ENCODE results near the gene ANKIB1. TPM values are rescaled to one million over a fixed set of nuclear protein-coding genes. Genes with fewer than 3 reads are reported as not detected.
"Not testable (repeated sequence)": the region's sequence is repeated elsewhere in the genome, so short reads cannot be mapped to it uniquely, and the experiment has no call there.

Gene ANKIB1
- total and polyA plus RNA-seq, 7 donors: 4.9 to 31.9 (median 23.3) TPM

DNA sequence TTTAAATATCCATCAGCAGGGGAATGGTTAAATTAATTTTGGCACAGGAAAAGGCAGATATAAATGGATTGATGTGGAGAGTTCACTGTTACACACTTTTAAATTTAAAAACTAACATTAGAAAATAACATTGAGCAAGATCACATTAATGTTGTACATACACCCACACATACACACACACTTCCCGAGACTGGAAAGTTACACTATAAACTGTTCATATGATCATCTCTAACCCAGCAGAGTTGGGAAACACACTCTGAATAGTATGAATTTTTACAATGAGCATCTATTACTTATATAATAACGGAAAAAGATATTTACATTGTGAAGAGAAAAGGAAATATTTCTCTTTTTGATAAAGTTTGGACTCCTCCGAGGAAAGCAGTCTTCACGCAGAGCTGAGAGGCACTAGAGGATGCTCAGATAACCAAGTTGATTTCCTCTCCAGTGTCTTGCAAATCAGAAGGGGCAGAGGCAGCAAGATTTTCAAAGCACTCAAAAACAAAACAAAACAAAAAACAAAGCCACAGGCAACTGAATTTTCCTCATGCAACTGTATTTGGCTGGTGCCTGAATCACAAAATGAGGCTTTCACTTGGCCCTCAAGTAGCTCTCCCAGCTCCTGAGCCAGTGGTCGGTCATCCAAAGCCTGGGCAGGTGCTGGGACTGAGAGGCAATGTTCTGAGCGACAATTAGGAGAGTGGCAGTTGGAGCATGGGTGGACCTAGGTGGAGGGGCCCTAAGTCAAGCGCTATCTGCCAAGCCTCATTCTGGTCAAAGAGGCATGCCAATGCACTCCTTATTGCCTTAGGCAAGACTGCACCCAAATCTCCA lies 191.1 kb downstream of the ANKIB1 start:
- H3K36me3 ChIP-seq (ENCODE audit: insufficient read depth in 1 of 2, low read depth in 1 of 2): no peaks in the 10 kb centered on the region
- DNase-seq: no peak
- no peak for ATAC-seq
- H3K4me3 ChIP-seq: no peak overlapping the region
- H3K4me1 ChIP-seq: no peaks in the 10 kb centered on the region
- WGBS, 3 donors: 68 to 71% (median 68%) methylated on average over 7 of the region's 7 CpGs
- TF ChIP-seq, protein P1, sequence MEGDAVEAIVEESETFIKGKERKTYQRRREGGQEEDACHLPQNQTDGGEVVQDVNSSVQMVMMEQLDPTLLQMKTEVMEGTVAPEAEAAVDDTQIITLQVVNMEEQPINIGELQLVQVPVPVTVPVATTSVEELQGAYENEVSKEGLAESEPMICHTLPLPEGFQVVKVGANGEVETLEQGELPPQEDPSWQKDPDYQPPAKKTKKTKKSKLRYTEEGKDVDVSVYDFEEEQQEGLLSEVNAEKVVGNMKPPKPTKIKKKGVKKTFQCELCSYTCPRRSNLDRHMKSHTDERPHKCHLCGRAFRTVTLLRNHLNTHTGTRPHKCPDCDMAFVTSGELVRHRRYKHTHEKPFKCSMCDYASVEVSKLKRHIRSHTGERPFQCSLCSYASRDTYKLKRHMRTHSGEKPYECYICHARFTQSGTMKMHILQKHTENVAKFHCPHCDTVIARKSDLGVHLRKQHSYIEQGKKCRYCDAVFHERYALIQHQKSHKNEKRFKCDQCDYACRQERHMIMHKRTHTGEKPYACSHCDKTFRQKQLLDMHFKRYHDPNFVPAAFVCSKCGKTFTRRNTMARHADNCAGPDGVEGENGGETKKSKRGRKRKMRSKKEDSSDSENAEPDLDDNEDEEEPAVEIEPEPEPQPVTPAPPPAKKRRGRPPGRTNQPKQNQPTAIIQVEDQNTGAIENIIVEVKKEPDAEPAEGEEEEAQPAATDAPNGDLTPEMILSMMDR (IDR thresholded peaks at IDR 0.05): no peak
- intact Hi-C loops (cut with DNase I): no loop called here
- no peaks in the 10 kb centered on the region for H3K9me3 ChIP-seq
- H3K27me3 ChIP-seq (ENCODE audit: insufficient read depth in 3 of 3, low read length in 2 of 3): no peaks in the 10 kb centered on the region
- no peak overlapping the region for H3K27ac ChIP-seq

DNA sequence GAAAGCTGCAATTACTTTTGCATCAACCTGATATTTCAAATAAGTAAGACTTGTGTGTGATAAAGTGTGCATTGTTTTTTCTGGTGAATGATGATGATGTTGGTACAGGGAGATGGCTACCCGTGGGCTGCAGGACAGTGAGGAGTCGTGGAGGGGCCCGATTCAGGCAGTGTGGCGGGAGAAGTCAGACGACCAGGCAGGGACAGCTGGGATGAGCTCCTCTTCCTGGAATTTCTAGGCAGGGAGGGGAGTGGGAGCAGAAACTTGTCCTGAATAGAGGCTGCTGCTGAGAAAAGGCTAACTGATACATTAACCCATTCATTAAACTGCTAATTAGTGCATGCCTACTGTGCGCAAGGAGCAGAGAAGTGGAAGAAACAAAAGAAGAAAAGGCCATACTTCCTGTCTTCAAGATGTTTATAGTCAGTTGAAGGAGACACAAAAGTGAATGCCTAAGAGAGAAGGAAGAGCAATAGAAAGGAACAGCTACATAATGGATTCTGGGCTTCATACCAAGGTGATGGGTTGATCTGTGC lies 192.2 kb downstream of the ANKIB1 start:
- Histone ChIP-seq H3K4me3 (no peak overlapping the region), H3K36me3 (ENCODE audit: insufficient read depth in 1 of 2, low read depth in 1 of 2) (no peaks in the 10 kb centered on the region), H3K4me1 (no peaks in the 10 kb centered on the region), H3K27ac (no peak overlapping the region), H3K9me3 (no peaks in the 10 kb centered on the region), H3K27me3 (ENCODE audit: insufficient read depth in 3 of 3, low read length in 2 of 3) (no peaks in the 10 kb centered on the region)
- no peak for DNase-seq
- no peak for ATAC-seq
- TF ChIP-seq, protein P1 (IDR thresholded peaks at IDR 0.05): no peak
- intact Hi-C loops (cut with DNase I): no loop called here
- 37 to 41% (median 40%) methylated on average over 6 of the region's 6 CpGs for WGBS, 3 donors

GRCh38 chr7:92442720-92443119 lies 196.9 kb downstream of the ANKIB1 start:
- ATAC-seq; H3K4me3 ChIP-seq; intact Hi-C loops (cut with DNase I); DNase-seq; H3K4me1 ChIP-seq; H3K27ac ChIP-seq; H3K36me3 ChIP-seq (ENCODE audit: insufficient read depth in 1 of 2, low read depth in 1 of 2); H3K27me3 ChIP-seq (ENCODE audit: insufficient read depth in 3 of 3, low read length in 2 of 3); H3K9me3 ChIP-seq: not testable (repeated sequence)
- 80 to 94% (median 91%) methylated on average over 2 of the region's 2 CpGs for WGBS, 3 donors

- intact Hi-C loops (cut with DNase I): loop anchor here (2.0 to 5.0 kb wide), 6 partner anchors 22 to 616 kb away; partner anchors contain the start of genes ANKIB1 (in 2 of the 2), KRIT1 (in 2 of the 2), LRRD1 (in 1 of the 2) and MTERF1 (in 1 of the 2)
- 52% methylated on average over 21 of the region's 21 CpGs for WGBS, 3 donors
- peaks cover 18% of the 10 kb centered on the region for H3K4me1 ChIP-seq
- H3K4me3 ChIP-seq: peak overlapping the region; percentile 80
- no peaks in the 10 kb centered on the region for H3K9me3 ChIP-seq
- no peak for DNase-seq
- H3K27me3 ChIP-seq (ENCODE audit: insufficient read depth in 3 of 3, low read length in 2 of 3): no peaks in the 10 kb centered on the region
- H3K27ac ChIP-seq: peak overlapping the region; percentile 91
- ATAC-seq: peak in 1 of 4 donors; percentile 32
- TF ChIP-seq, protein P1 (IDR thresholded peaks at IDR 0.05): no peak
- peaks cover 3 to 34% of the 10 kb centered on the region in 2 donors for H3K36me3 ChIP-seq (ENCODE audit: insufficient read depth in 1 of 2, low read depth in 1 of 2)
These were observed 201.1 kb downstream of the ANKIB1 start for GRCh38 chr7:92446869-92447344.
